ENCODE data around the gene RTN4R. TPM values are rescaled to one million over a fixed set of nuclear protein-coding genes. Genes with fewer than 3 reads are reported as not detected.

RTN4R gene
- total and polyA plus RNA-seq, 2 experiments from 2014 or later: 10.6 to 38.4 TPM

GRCh38 chr22:20205464-20205963, 62.6 kb downstream of the RTN4R start:
- peak; percentile 12 for ATAC-seq
- H3K79me2 ChIP-seq (replicated peaks; ENCODE audit: insufficient read depth): no peaks in the 10 kb centered on the region
- DNase-seq (ENCODE audit: low spot score): no peak
- peaks cover 37% of the 10 kb centered on the region for H3K4me1 Mint-ChIP-seq
- peak overlapping the region; percentile 15; the same call in 1 of the 3 replicates for H3K4me3 Mint-ChIP-seq
- no peaks in the 10 kb centered on the region for H3K9me3 Mint-ChIP-seq
- H3K36me3 ChIP-seq (ENCODE audit: insufficient read depth): no peaks in the 10 kb centered on the region
- H3K4me1 ChIP-seq (ENCODE audit: insufficient read depth): peaks cover 17% of the 10 kb centered on the region
- no peak overlapping the region for H3K27ac ChIP-seq (ENCODE audit: low read depth)
- no peak overlapping the region; the same call in 1 of the 2 replicates for H2AFZ ChIP-seq
- no peaks in the 10 kb centered on the region for H3K9me2 ChIP-seq (ENCODE audit: insufficient read depth)
- H3K4me2 ChIP-seq: peak overlapping the region; percentile 48; the same call in 1 of the 2 replicates
- no peaks in the 10 kb centered on the region for H3F3A ChIP-seq (replicated peaks; ENCODE audit: low read depth)
- peak overlapping the region; percentile 81 for H3K27ac Mint-ChIP-seq
- no peaks in the 10 kb centered on the region for H4K20me1 ChIP-seq (replicated peaks; ENCODE audit: insufficient read depth)
- no peak for TF ChIP-seq REST (IDR thresholded peaks at IDR 0.05; ENCODE audit: unreplicated experiment)
- no peak for TF ChIP-seq ZNF462 (CRISPR knock-in tag; IDR thresholded peaks at IDR 0.05)
- no peak for TF ChIP-seq ETS1 (IDR thresholded peaks at IDR 0.05)
- no peak for TF ChIP-seq EZH2 (IDR thresholded peaks at IDR 0.05; ENCODE audit: low read depth, unreplicated experiment)
- no peak for TF ChIP-seq ZNF114 (CRISPR knock-in tag; IDR thresholded peaks at IDR 0.05)
- TF ChIP-seq CTCF (conservative IDR thresholded peaks at IDR 0.05; ENCODE audit: low read depth in 2 of 2): no peak
- no peak for TF ChIP-seq POLR2AphosphoS5 (IDR thresholded peaks at IDR 0.05; ENCODE audit: low read depth)
- no peak for TF ChIP-seq ZNF331 (CRISPR knock-in tag; IDR thresholded peaks at IDR 0.05; ENCODE audit: low read depth)
- TF ChIP-seq STAT1 (IDR thresholded peaks at IDR 0.05; ENCODE audit: unreplicated experiment): no peak
- TF ChIP-seq CREB1 (CRISPR knock-in tag; IDR thresholded peaks at IDR 0.05; ENCODE audit: low read depth): no peak
- TF ChIP-seq JUNB (IDR thresholded peaks at IDR 0.05; ENCODE audit: unreplicated experiment): no peak
- TF ChIP-seq NANOG (IDR thresholded peaks at IDR 0.05; ENCODE audit: borderline replicate concordance): no peak
- TF ChIP-seq EZH2phosphoT487 (IDR thresholded peaks at IDR 0.05; ENCODE audit: unreplicated experiment): no peak
- H3K36me3 Mint-ChIP-seq (ENCODE audit: low read depth): no peaks in the 10 kb centered on the region
- no peaks in the 10 kb centered on the region for H3K27me3 ChIP-seq (ENCODE audit: insufficient read depth)
- no peak overlapping the region for H3K4me3 ChIP-seq
- H3K27me3 Mint-ChIP-seq (ENCODE audit: insufficient read depth, low read depth, poor library complexity): peaks cover 12% of the 10 kb centered on the region
